Endothelial cell of umbilical vein (primary cell): ENCODE measurements around the gene MGLL. TPM values are rescaled to one million over a fixed set of nuclear protein-coding genes. Genes with fewer than 3 reads are reported as not detected.

Experiments
- BruUV-seq: library from RNA; stranded (reverse); fragments of 400-500 nt; replicated peaks from 2 replicates; lab custom pipeline; 2021; lab: Mats Ljungman, UMichigan
- CTCF ChIA-PET: fragments of 300-600, 350-600 bp; sonication (Branson Sonifier 250); formaldehyde crosslinking; loops from one replicate; lab custom pipeline; 2021; ENCODE audit warnings: antibody characterized with exemption, inconsistent platforms; lab: Charles Lee
- POLR2A ChIA-PET: fragments of 300-600, 350-600 bp; sonication (Branson Sonifier 250); formaldehyde crosslinking; loops from one replicate; lab custom pipeline; 2021; ENCODE audit warnings: antibody characterized with exemption, inconsistent platforms; lab: Charles Lee
- DNase-seq: peaks from one replicate; pipeline ENCODE4 v3.0.0-alpha.2; 2011; ENCODE audit warnings: low read depth, low spot score
- FAIRE-seq: peaks from 2 replicates; lab custom pipeline; 2011; peaks lifted over from hg19 to GRCh38; lab: Jason Lieb, UNC
- H2AFZ ChIP-seq: 2 replicates; pipeline ENCODE4 v1.6.0; 2012; ENCODE audit warnings: low read depth, low read length, control low read depth, inconsistent platforms
- H3K27ac ChIP-seq: 2 replicates; pipeline ENCODE4 v1.5.1; 2011; ENCODE audit warnings: low read depth, mild to moderate bottlenecking, control low read depth, low read length, moderate library complexity; ENCODE audit not compliant: insufficient read depth
- H3K27me3 ChIP-seq, 2 experiments: 2 replicates each; pipeline versions ENCODE4 v1.6.0 to v1.6.1; 2011; ENCODE audit warnings: low read length in 2 of 2, mixed read lengths in 1 of 2; ENCODE audit not compliant: control insufficient read depth in 2 of 2, insufficient read depth in 2 of 2
- H3K36me3 ChIP-seq, 2 experiments: 2 replicates in 1 of 2; 3 replicates in 1 of 2; pipeline ENCODE4 v1.5.1; 2011; ENCODE audit warnings: low read length in 2 of 2, mild to moderate bottlenecking in 1 of 2, moderate library complexity in 1 of 2; ENCODE audit not compliant: control insufficient read depth in 2 of 2, insufficient read depth in 2 of 2; ENCODE audit errors: extremely low read depth in 1 of 2
- H3K4me1 ChIP-seq: 3 replicates; pipeline ENCODE4 v1.5.1; 2011; ENCODE audit warnings: mild to moderate bottlenecking, low read length; ENCODE audit not compliant: control insufficient read depth, insufficient read depth; ENCODE audit errors: extremely low read depth
- H3K4me2 ChIP-seq: 2 replicates; pipeline ENCODE4 v1.6.1; 2011; ENCODE audit warnings: low read length, control low read depth, mixed read lengths; ENCODE audit not compliant: insufficient read depth
- H3K4me3 ChIP-seq, 3 experiments: fragments of 200-600 bp in 1 of 3; sonication (generic), shearing (Covaris generic) in 1 of 3; replicated peaks in 1 of 3; 2 replicates each; pipeline ENCODE4 v1.5.1; 2011 to 2016; ENCODE audit warnings: control low read depth in 3 of 3, low read length in 3 of 3, mild to moderate bottlenecking in 2 of 3, inconsistent platforms in 1 of 3, low read depth in 1 of 3, moderate library complexity in 1 of 3; ENCODE audit not compliant: insufficient read depth in 1 of 3
- H3K79me2 ChIP-seq: 2 replicates; pipeline ENCODE4 v1.6.0; 2012; ENCODE audit warnings: low read length, inconsistent platforms; ENCODE audit not compliant: control insufficient read depth, insufficient read depth
- H3K9ac ChIP-seq: replicated peaks from 2 replicates; pipeline ENCODE3; 2011; ENCODE audit warnings: low read length, control low read depth; ENCODE audit not compliant: insufficient read depth; ENCODE audit errors: extremely low read depth
- H3K9me1 ChIP-seq: replicated peaks from 3 replicates; pipeline ENCODE4 v1.6.0; 2011; ENCODE audit warnings: mild to moderate bottlenecking, low read length; ENCODE audit not compliant: control insufficient read depth, insufficient read depth; ENCODE audit errors: extremely low read depth
- H3K9me3 ChIP-seq: replicated peaks from 2 replicates; pipeline ENCODE4 v1.5.1; 2012; ENCODE audit warnings: low read length, inconsistent platforms; ENCODE audit not compliant: control insufficient read depth, insufficient read depth
- H4K20me1 ChIP-seq: replicated peaks from 2 replicates; pipeline ENCODE3; 2011; ENCODE audit warnings: mild to moderate bottlenecking, low read length; ENCODE audit not compliant: control insufficient read depth, insufficient read depth; ENCODE audit errors: extremely low read depth
- CTCF ChIP-seq, 2 donors: IDR thresholded peaks; 1 replicate in 1 of 2; 2 replicates in 1 of 2; pipeline ENCODE4 v1.5.1; 2011; ENCODE audit warnings: low read length in 2 of 2, mild to moderate bottlenecking in 2 of 2, moderate library complexity in 2 of 2, control low read depth in 1 of 2, inconsistent platforms in 1 of 2, low read depth in 1 of 2; ENCODE audit not compliant: insufficient read depth in 1 of 2; ENCODE audit errors: extremely low read depth in 1 of 2
- EZH2 ChIP-seq: IDR thresholded peaks from 2 replicates; pipeline ENCODE4 v1.6.1; 2012; ENCODE audit warnings: borderline replicate concordance, low read depth, mild to moderate bottlenecking, moderate library complexity, low read length, inconsistent platforms; ENCODE audit not compliant: severe bottlenecking
- FOS ChIP-seq: IDR thresholded peaks from 2 replicates; pipeline ENCODE4 v1.6.1; 2011; ENCODE audit warnings: mild to moderate bottlenecking, low read length, moderate library complexity, borderline replicate concordance; ENCODE audit not compliant: insufficient read depth
- GATA2 ChIP-seq: IDR thresholded peaks from 2 replicates; pipeline ENCODE4 v1.7.0; 2011; ENCODE audit warnings: low read depth, mild to moderate bottlenecking, moderate library complexity, mixed read lengths, low read length; ENCODE audit not compliant: insufficient read length, insufficient read depth
- JUN ChIP-seq: IDR thresholded peaks from 2 replicates; pipeline ENCODE4 v1.6.1; 2011; ENCODE audit warnings: borderline replicate concordance, low read depth; ENCODE audit not compliant: insufficient read length, insufficient read depth
- MAX ChIP-seq: IDR thresholded peaks from 2 replicates; pipeline ENCODE4 v1.6.1; 2011; ENCODE audit not compliant: insufficient read depth, insufficient read length
- MYC ChIP-seq: IDR thresholded peaks from one replicate; pipeline ENCODE4 v1.6.1; 2011; ENCODE audit warnings: mild to moderate bottlenecking, low read depth, low read length
- POLR2A ChIP-seq: IDR thresholded peaks from 2 replicates; pipeline ENCODE4 v1.6.1; 2012; ENCODE audit warnings: low read depth, mild to moderate bottlenecking, control low read depth, low read length
- POLR2AphosphoS5 ChIP-seq: IDR thresholded peaks from 2 replicates; pipeline ENCODE4 v1.6.1; 2012; ENCODE audit warnings: low read depth, mild to moderate bottlenecking, control low read depth, low read length, moderate library complexity; ENCODE audit not compliant: insufficient read depth
- dilution Hi-C: fragments of 300-500 bp; cut with MboI; formaldehyde crosslinking; loops from one replicate; pipeline ENCODE4 v1.15.0; 2019; ENCODE audit warnings: low sequenced_read_pairs; ENCODE audit not compliant: extremely low pct_ligation_motif_present
- intact Hi-C: fragments of 100-400 bp; cut with micrococcal nuclease; formaldehyde crosslinking; loops from one replicate; pipeline ENCODE4 v1.10.0; 2022
- polyA plus RNA-seq, 4 experiments: library from polyadenylated mRNA; depleted of rRNA in 3 of 4; stranded (reverse) in 3 of 4; unstranded in 1 of 4; fragments of >200 nt; gene quantifications; 2 replicates each; pipeline versions ENCODE4 v1.2.1 to v1.2.3, GENCODE V29; 2011 to 2012; ENCODE audit warnings: missing spikeins in 1 of 4
- total RNA-seq: library from RNA; stranded (reverse); gene quantifications from 2 replicates; pipeline ENCODE4 v1.2.3, GENCODE V29; 2021

The MGLL gene
- total and polyA plus RNA-seq, 2 donors (not counting 3 experiments of a cell fraction or from before 2014, with no cell fraction given), result 30.7 to 60.2 TPM

GRCh38 chr3:127680798-127681221, 141.5 kb downstream of the MGLL start:
- ChIA-PET POLR2A (no interaction called here), CTCF (interaction anchor here (2.0 kb wide), 1 partner anchor 16 kb away, joined by 11 read pairs; no protein-coding TSS in a partner anchor)
- intact Hi-C loops (no loop called here), dilution Hi-C loops (no loop called here)
- Histone ChIP-seq H3K4me2 (no peak overlapping the region), H3K79me2 (no peaks in the 10 kb centered on the region), H3K36me3 (no peaks in the 10 kb centered on the region), H2AFZ (no peak overlapping the region), H4K20me1 (no peaks in the 10 kb centered on the region), H3K4me3 (no peak overlapping the region), H3K9me3 (no peaks in the 10 kb centered on the region), H3K9me1 (no peaks in the 10 kb centered on the region), H3K27ac (no peak overlapping the region), H3K4me1 (no peaks in the 10 kb centered on the region), H3K27me3 (no peaks in the 10 kb centered on the region), H3K9ac (no peak overlapping the region)
- no TSS peak for BruUV-seq
- TF ChIP-seq MYC (no peak), POLR2A (no peak), MAX (no peak), JUN (no peak), POLR2AphosphoS5 (no peak), CTCF (IDR thresholded peaks at IDR 0.05; ENCODE audit: extremely low read depth in 1 of 2, insufficient read depth in 1 of 2, low read depth in 1 of 2, low read length in 2 of 2) (no peak), EZH2 (no peak), GATA2 (no peak), FOS (no peak)
- FAIRE-seq (no peak), DNase-seq (no peak)
